Measurements from ENCODE around the gene HIP1R.

Gene HIP1R

GRCh38 chr12:122882908-122883558, 47.8 kb downstream of the HIP1R start:
- ChIA-PET POLR2A (interaction anchor here (1.2 to 1.5 kb wide), 2 partner anchors 8 to 350 kb away, joined by 3 to 4 read pairs; partner anchors contain the start of gene MPHOSPH9), CTCF (interaction anchor here (0.6 to 2.1 kb wide), 9 partner anchors 8 to 217 kb away, joined by 3 to 11 read pairs (median 4); no protein-coding TSS in a partner anchor)
- no peak overlapping the region for H3K4me3 ChIP-seq (ENCODE audit: low read depth, low read length)
- H3K27ac ChIP-seq (ENCODE audit: extremely low read depth, low read depth, low read length): no peak overlapping the region
- peaks cover 29% of the 10 kb centered on the region for H3K4me1 ChIP-seq (ENCODE audit: control insufficient read depth, insufficient read depth, low read length)
- H3K36me3 ChIP-seq (ENCODE audit: control insufficient read depth in 2 of 2, insufficient read depth in 1 of 2, low read length in 2 of 2): no peaks in the 10 kb centered on the region
- TF ChIP-seq, protein P1, sequence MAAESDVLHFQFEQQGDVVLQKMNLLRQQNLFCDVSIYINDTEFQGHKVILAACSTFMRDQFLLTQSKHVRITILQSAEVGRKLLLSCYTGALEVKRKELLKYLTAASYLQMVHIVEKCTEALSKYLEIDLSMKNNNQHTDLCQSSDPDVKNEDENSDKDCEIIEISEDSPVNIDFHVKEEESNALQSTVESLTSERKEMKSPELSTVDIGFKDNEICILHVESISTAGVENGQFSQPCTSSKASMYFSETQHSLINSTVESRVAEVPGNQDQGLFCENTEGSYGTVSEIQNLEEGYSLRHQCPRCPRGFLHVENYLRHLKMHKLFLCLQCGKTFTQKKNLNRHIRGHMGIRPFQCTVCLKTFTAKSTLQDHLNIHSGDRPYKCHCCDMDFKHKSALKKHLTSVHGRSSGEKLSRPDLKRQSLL (tag by site-specific recombination; IDR thresholded peaks at IDR 0.05): no peak
- H3K9me3 ChIP-seq (ENCODE audit: control insufficient read depth, insufficient read depth, low read depth, low read length): no peaks in the 10 kb centered on the region

GRCh38 chr12:122884091-122884826, 49.0 kb downstream of the HIP1R start:
- Histone ChIP-seq H3K9me3 (ENCODE audit: control insufficient read depth, insufficient read depth, low read depth, low read length) (no peaks in the 10 kb centered on the region), H3K4me3 (ENCODE audit: low read depth, low read length) (no peak overlapping the region), H3K4me1 (ENCODE audit: control insufficient read depth, insufficient read depth, low read length) (peaks cover 35% of the 10 kb centered on the region), H3K36me3 (ENCODE audit: control insufficient read depth in 2 of 2, insufficient read depth in 1 of 2, low read length in 2 of 2) (no peaks in the 10 kb centered on the region), H3K27ac (ENCODE audit: extremely low read depth, low read depth, low read length) (no peak overlapping the region)
- TF ChIP-seq ZSCAN16 (tag by site-specific recombination; IDR thresholded peaks at IDR 0.05): no peak
- TF ChIP-seq MEIS1 (CRISPR knock-in tag; IDR thresholded peaks at IDR 0.05; ENCODE audit: borderline replicate concordance): no peak
- TF ChIP-seq YY1 (tag by site-specific recombination; IDR thresholded peaks at IDR 0.05): no peak
- no peak for TF ChIP-seq ZNF664 (tag by site-specific recombination; IDR thresholded peaks at IDR 0.05)
- no peak for TF ChIP-seq ZNF324 (tag by site-specific recombination; IDR thresholded peaks at IDR 0.05)
- TF ChIP-seq, protein P2, sequence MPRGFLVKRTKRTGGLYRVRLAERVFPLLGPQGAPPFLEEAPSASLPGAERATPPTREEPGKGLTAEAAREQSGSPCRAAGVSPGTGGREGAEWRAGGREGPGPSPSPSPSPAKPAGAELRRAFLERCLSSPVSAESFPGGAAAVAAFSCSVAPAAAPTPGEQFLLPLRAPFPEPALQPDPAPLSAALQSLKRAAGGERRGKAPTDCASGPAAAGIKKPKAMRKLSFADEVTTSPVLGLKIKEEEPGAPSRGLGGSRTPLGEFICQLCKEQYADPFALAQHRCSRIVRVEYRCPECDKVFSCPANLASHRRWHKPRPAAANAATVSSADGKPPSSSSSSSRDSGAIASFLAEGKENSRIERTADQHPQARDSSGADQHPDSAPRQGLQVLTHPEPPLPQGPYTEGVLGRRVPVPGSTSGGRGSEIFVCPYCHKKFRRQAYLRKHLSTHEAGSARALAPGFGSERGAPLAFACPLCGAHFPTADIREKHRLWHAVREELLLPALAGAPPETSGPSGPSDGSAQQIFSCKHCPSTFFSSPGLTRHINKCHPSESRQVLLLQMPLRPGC (tag by site-specific recombination; IDR thresholded peaks at IDR 0.05): no peak
- TF ChIP-seq, protein P3, sequence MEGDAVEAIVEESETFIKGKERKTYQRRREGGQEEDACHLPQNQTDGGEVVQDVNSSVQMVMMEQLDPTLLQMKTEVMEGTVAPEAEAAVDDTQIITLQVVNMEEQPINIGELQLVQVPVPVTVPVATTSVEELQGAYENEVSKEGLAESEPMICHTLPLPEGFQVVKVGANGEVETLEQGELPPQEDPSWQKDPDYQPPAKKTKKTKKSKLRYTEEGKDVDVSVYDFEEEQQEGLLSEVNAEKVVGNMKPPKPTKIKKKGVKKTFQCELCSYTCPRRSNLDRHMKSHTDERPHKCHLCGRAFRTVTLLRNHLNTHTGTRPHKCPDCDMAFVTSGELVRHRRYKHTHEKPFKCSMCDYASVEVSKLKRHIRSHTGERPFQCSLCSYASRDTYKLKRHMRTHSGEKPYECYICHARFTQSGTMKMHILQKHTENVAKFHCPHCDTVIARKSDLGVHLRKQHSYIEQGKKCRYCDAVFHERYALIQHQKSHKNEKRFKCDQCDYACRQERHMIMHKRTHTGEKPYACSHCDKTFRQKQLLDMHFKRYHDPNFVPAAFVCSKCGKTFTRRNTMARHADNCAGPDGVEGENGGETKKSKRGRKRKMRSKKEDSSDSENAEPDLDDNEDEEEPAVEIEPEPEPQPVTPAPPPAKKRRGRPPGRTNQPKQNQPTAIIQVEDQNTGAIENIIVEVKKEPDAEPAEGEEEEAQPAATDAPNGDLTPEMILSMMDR (tag by site-specific recombination; IDR thresholded peaks at IDR 0.05): no peak
- TF ChIP-seq ZBTB20 (tag by site-specific recombination; IDR thresholded peaks at IDR 0.05): no peak
- TF ChIP-seq REPIN1 (tag by site-specific recombination; IDR thresholded peaks at IDR 0.05; ENCODE audit: low read depth): no peak
- no peak for TF ChIP-seq ZNF830 (tag by site-specific recombination; IDR thresholded peaks at IDR 0.05; ENCODE audit: low read depth)
- TF ChIP-seq ZNF701 (tag by site-specific recombination; IDR thresholded peaks at IDR 0.05): no peak
- TF ChIP-seq KLF1 (tag by site-specific recombination; IDR thresholded peaks at IDR 0.05): no peak
- TF ChIP-seq ZNF558 (tag by site-specific recombination; IDR thresholded peaks at IDR 0.05): no peak
- TF ChIP-seq, protein P4, sequence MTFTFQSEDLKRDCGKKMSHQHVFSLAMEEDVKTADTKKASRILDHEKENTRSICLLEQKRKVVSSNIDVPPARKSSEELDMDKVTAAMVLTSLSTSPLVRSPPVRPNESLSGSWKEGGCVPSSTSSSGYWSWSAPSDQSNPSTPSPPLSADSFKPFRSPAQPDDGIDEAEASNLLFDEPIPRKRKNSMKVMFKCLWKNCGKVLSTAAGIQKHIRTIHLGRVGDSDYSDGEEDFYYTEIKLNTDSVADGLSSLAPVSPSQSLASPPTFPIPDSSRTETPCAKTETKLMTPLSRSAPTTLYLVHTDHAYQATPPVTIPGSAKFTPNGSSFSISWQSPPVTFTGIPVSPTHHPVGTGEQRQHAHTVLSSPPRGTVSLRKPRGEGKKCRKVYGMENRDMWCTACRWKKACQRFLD (tag by site-specific recombination; IDR thresholded peaks at IDR 0.05): no peak
- no peak for TF ChIP-seq ZFP41 (tag by site-specific recombination; IDR thresholded peaks at IDR 0.05; ENCODE audit: borderline replicate concordance)
- no peak for TF ChIP-seq ZNF341 (tag by site-specific recombination; IDR thresholded peaks at IDR 0.05; ENCODE audit: low read depth)
- no peak for TF ChIP-seq ZNF449 (tag by site-specific recombination; IDR thresholded peaks at IDR 0.05)
- CTCF ChIA-PET: interaction anchor here (0.8 to 1.6 kb wide), 2 partner anchors 62 to 68 kb away, joined by 4 to 7 read pairs; no protein-coding TSS in a partner anchor
- POLR2A ChIA-PET: no interaction called here

Measured in HEK293 (cell line).